ENCODE measurements around the gene WDR33.

DNA sequence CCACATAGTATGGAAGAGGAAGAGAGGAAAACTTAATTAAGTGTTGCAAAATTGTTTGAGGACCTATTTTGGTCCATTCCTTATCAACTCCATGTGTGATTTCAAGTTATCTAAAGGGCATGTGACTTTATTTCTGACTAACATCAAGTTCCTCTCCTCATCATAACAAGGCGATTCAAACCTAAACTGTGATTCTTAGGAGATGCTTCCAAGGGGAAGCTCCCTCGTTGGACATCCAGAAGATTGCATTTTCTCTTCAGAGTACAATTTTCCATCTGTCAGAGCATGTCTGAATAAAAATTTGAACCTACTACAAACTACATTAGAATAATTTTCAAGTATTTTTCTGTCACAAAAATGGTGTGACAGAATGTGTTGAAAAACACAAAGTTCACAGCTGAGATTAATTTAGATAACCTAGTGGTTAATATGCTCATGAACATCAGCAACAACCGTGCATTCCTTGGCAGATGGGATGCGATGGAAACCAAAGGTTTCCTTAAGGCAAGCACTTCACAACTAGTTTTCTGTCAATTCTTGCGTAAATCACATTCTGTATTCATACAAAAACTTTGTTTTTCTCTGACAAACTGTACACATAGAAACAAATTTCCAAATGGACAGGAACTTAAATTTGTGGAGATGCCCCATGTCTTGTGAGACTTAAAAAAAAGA, 105.4 kb downstream of the WDR33 start:
- TF ChIP-seq, protein P1, sequence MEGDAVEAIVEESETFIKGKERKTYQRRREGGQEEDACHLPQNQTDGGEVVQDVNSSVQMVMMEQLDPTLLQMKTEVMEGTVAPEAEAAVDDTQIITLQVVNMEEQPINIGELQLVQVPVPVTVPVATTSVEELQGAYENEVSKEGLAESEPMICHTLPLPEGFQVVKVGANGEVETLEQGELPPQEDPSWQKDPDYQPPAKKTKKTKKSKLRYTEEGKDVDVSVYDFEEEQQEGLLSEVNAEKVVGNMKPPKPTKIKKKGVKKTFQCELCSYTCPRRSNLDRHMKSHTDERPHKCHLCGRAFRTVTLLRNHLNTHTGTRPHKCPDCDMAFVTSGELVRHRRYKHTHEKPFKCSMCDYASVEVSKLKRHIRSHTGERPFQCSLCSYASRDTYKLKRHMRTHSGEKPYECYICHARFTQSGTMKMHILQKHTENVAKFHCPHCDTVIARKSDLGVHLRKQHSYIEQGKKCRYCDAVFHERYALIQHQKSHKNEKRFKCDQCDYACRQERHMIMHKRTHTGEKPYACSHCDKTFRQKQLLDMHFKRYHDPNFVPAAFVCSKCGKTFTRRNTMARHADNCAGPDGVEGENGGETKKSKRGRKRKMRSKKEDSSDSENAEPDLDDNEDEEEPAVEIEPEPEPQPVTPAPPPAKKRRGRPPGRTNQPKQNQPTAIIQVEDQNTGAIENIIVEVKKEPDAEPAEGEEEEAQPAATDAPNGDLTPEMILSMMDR (IDR thresholded peaks at IDR 0.05): no peak
- no peak for TF ChIP-seq POLR2A (IDR thresholded peaks at IDR 0.05)

All from right lobe of liver (tissue), 4 donors.